GM12874 (cell line): ENCODE measurements around the gene GOLIM4.

ENCODE experiments used
- TF ChIP-seq, protein P1 (sequence below): IDR thresholded peaks from 2 replicates; pipeline ENCODE4 v1.5.1; 2011; ENCODE audit warnings: low read depth, mild to moderate bottlenecking, control low read depth, low read length, moderate library complexity; ENCODE audit not compliant: insufficient read depth

The GOLIM4 gene

DNA sequence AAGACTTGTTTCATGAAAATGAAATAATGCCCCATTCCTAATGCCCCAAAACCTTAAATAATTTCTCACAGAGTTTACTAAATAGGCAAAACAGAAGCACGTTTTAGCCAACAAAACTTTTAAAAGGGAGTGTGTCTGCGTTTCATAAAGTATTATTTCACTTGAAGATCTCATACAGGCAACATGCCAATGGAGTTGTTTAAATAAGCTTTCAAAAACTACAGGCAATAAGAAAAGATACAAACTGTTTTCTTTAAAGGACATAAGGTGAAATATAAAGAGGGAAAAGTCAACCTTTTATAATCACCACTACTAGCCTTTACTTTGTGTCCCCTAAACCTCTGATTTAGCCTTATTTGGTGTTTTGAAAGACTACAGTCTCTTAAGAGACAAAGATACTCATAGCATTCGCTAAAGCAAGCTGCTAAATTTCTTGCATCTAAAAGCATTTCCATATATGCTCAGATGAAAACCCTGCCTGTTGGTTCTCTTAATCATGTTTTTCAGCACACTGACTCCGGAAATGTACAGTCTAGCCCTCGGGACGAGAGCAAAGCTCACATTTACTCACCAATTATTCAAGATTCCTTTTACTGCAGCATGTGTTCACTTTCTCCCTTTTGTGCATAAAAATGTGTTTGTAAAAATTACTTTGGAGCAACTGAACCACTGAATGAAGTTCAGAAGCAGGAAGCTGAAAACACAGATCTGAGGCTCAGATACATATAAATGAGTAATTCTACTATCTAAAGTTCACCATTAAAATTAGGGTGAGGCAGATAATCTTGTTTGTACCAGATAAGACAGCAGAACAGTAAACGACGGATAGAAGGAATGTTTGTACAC lies 119.0 kb downstream of the GOLIM4 start:
- TF ChIP-seq, protein P1, sequence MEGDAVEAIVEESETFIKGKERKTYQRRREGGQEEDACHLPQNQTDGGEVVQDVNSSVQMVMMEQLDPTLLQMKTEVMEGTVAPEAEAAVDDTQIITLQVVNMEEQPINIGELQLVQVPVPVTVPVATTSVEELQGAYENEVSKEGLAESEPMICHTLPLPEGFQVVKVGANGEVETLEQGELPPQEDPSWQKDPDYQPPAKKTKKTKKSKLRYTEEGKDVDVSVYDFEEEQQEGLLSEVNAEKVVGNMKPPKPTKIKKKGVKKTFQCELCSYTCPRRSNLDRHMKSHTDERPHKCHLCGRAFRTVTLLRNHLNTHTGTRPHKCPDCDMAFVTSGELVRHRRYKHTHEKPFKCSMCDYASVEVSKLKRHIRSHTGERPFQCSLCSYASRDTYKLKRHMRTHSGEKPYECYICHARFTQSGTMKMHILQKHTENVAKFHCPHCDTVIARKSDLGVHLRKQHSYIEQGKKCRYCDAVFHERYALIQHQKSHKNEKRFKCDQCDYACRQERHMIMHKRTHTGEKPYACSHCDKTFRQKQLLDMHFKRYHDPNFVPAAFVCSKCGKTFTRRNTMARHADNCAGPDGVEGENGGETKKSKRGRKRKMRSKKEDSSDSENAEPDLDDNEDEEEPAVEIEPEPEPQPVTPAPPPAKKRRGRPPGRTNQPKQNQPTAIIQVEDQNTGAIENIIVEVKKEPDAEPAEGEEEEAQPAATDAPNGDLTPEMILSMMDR: no peak

DNA sequence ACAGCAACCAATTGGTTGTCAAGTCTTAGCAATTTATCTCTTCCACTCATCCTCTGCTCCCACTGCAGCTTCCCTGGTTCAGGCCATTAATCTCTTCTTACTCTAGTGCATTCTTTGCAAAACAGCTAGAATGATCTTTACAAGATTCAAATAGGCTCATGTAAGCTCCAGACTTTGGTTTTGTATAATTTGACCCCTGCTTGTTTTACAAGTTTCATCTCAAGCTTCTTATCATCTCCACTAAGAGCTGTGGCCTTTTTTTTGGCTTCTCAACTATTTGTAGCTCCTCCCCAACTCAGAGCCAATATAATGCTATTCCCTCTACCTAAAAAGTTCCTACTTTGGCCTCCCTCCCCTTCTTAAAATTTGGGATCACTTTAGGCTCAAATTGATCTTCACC lies 121.8 kb downstream of the GOLIM4 start:
- TF ChIP-seq, protein P1: no peak

DNA sequence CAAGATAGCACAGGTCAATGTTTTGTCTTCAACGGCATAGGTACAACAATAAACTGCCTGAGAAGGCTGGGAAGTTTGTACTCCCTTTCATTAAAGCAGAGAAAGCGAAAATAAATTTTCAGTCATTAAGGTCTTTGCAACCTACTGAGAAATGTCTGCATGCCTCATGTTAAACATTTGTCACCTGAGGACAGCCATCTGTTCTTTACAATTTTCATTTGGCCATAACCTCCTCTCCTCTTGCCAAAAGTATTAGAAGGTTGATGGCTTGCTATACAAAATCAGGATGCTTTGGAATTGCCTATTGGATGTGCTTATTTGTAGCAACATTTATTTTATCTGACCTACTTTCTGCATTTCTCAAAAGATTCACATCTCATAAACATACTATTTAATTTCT lies 122.7 kb downstream of the GOLIM4 start:
- TF ChIP-seq, protein P1: no peak

DNA sequence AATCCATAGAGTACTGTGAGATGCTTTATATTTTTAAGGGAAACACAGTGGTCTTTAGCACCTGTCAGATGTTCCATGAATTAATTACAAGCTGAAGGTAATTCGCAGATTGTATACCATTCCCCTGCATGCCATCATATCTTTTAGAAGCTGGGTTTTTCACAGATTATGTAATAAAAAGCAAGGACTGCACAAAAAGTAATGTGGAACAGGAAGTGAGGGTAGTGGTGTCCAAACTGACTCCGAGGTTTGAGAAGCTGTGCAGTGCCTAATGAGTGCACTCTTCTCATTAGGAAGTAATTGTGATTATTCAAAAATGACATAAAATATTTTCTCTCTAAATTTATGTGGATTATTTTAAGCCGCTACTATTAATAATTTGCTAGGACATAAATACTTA lies 123.2 kb downstream of the GOLIM4 start:
- TF ChIP-seq, protein P1: no peak

DNA sequence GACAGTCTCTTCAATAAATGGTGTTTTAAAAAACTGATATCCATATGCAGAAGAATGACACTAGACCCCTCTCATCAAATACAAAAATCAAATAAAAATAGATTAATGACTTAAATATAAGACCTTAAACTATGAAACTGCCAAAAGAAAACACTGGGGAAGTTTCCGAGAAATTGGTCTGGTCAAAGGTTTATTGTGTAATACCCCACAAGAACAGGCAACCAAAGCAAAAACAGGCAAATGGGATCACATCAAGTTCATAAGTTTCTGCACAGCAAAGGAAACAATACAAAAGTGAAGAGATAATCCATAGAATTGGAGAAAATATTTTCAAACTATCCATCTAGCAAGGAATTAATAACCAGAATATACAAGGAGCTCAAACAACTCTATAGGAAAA lies 126.2 kb downstream of the GOLIM4 start:
- TF ChIP-seq, protein P1: no peak

DNA sequence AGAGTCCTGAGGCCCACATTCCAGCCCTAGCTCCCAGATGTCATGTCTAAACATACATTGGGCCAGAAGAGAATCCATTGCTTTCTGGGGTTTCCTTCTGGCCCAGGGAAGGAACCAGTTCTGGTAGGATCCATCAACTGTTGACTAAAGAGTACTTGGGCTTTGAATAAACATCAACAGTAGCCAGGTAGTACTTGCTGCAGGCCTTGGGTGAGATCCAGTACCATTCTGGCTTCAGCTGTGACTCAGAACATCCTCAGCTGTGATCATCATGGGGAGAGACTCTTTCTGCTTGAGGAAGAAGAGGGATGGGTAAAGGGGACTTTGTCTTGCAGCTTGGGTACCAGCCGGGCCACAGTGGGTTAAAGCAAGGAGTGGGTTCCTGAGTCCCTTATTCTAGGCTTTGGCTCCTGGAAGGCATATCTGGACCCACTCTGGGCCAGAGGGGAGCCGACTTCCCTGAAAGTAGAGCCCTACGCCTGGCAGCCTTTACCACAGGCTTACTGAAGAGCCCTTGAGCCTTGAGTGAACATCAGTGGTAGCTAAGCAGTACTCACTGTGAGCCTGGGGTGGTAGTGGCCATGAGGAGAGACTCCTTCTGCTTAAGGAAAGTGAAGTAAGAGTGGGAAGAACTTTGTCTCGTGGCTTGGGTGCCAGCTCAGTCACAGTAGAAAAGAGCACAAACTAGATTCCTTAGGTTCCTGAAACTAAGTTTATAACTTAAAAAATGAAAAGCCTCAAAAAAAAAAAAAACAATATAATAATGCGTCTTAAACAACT lies 128.3 kb downstream of the GOLIM4 start:
- TF ChIP-seq, protein P1: no peak
